SU-DHL-6 (cell line): ENCODE measurements around the gene ZWILCH.

Source experiments
- H2AFZ ChIP-seq: fragments of 200-600 bp; sonication (generic); 2 replicates; pipeline ENCODE4 v1.6.1; 2014; ENCODE audit warnings: low read depth, mild to moderate bottlenecking, moderate library complexity, mixed read lengths, antibody characterized with exemption, low read length; ENCODE audit not compliant: severe bottlenecking
- H3F3A ChIP-seq: fragments of 200-600 bp; shearing (Covaris generic); 2 replicates; pipeline ENCODE4 v1.6.0; 2016; ENCODE audit warnings: antibody characterized with exemption, mild to moderate bottlenecking; ENCODE audit not compliant: insufficient read depth
- H3K27ac ChIP-seq: fragments of 200-600 bp; sonication (generic); 2 replicates; pipeline ENCODE4 v1.5.1; 2016; ENCODE audit warnings: low read depth, mild to moderate bottlenecking, low read length, moderate library complexity, mixed read lengths
- H3K27me3 ChIP-seq: fragments of 200-600 bp; sonication (generic), shearing (Covaris generic); 2 replicates; pipeline ENCODE4 v1.6.0; 2014; ENCODE audit warnings: mild to moderate bottlenecking, low read length
- H3K36me3 ChIP-seq: fragments of 200-600 bp; sonication (generic); 2 replicates; pipeline ENCODE4 v1.6.1; 2014; ENCODE audit warnings: mild to moderate bottlenecking, low read length, mixed read lengths
- H3K4me2 ChIP-seq: fragments of 300-600, 200-600 bp; shearing (Covaris generic), sonication (generic); 2 replicates; pipeline ENCODE4 v1.6.0; 2014; ENCODE audit warnings: low read length, low read depth, mild to moderate bottlenecking; ENCODE audit not compliant: poor library complexity, severe bottlenecking
- H3K4me3 ChIP-seq: fragments of 200-600 bp; sonication (generic); 2 replicates; pipeline ENCODE4 v1.5.1; 2014; ENCODE audit warnings: antibody characterized with exemption, low read length, mild to moderate bottlenecking, mixed read lengths; ENCODE audit not compliant: insufficient read depth, poor library complexity, severe bottlenecking
- H3K79me2 ChIP-seq: fragments of 200-600 bp; sonication (generic); 2 replicates; pipeline ENCODE4 v1.6.1; 2014; ENCODE audit warnings: mild to moderate bottlenecking, low read length, moderate library complexity; ENCODE audit not compliant: insufficient read depth
- H3K9ac ChIP-seq: fragments of 200-600 bp; sonication (generic); 2 replicates; pipeline ENCODE4 v1.7.0; 2014; ENCODE audit warnings: mild to moderate bottlenecking, low read length
- H3K9me2 ChIP-seq: fragments of 200-600 bp; sonication (generic); replicated peaks from 2 replicates; pipeline ENCODE4 v1.6.1; 2014; ENCODE audit warnings: low read length; ENCODE audit not compliant: insufficient read depth
- H3K9me3 ChIP-seq: fragments of 200-600 bp; sonication (generic); 2 replicates; pipeline ENCODE4 v1.6.1; 2014; ENCODE audit warnings: low read length, mixed read lengths; ENCODE audit not compliant: insufficient read depth
- H4K20me1 ChIP-seq: fragments of 200-600 bp; sonication (generic); 2 replicates; pipeline ENCODE4 v1.6.1; 2014; ENCODE audit warnings: low read depth, mild to moderate bottlenecking, antibody characterized with exemption, low read length, moderate library complexity, mixed read lengths
- CTCF ChIP-seq: fragments of 200-600 bp; sonication (generic); IDR thresholded peaks from one replicate; pipeline ENCODE4 v1.5.1; 2017; ENCODE audit warnings: antibody characterized with exemption, mild to moderate bottlenecking, low read length, moderate library complexity; ENCODE audit not compliant: insufficient read depth, poor library complexity, severe bottlenecking
- EZH2phosphoT487 ChIP-seq: fragments of 200-600 bp; sonication (generic), shearing (Covaris generic); conservative IDR thresholded peaks from 2 replicates; pipeline ENCODE4 v1.6.1; 2018; ENCODE audit warnings: mild to moderate bottlenecking, antibody characterized with exemption, low read length, moderate library complexity, mixed read lengths

The ZWILCH gene

GRCh38 chr15:66560856-66561525 lies 55.9 kb downstream of the ZWILCH start:
- no peak for TF ChIP-seq CTCF
- no peak for TF ChIP-seq EZH2phosphoT487
- Histone ChIP-seq H3K27ac (no peak overlapping the region), H3K9me2 (no peaks in the 10 kb centered on the region)

GRCh38 chr15:66563126-66563525 lies 58.0 kb downstream of the ZWILCH start:
- Histone ChIP-seq H2AFZ (no peak overlapping the region), H3K9me2 (no peaks in the 10 kb centered on the region), H3K9ac (no peak overlapping the region), H3K79me2 (no peaks in the 10 kb centered on the region), H4K20me1 (no peaks in the 10 kb centered on the region), H3K4me3 (no peak overlapping the region), H3K36me3 (no peaks in the 10 kb centered on the region), H3K27ac (no peak overlapping the region), H3K9me3 (no peaks in the 10 kb centered on the region), H3K27me3 (no peaks in the 10 kb centered on the region), H3F3A (no peaks in the 10 kb centered on the region), H3K4me2 (no peak overlapping the region)
- TF ChIP-seq EZH2phosphoT487 (no peak), CTCF (no peak)

More at GRCh38 chr15:66560856-66561525, 55.9 kb downstream of the ZWILCH start:
- H3F3A ChIP-seq, result no peaks in the 10 kb centered on the region
- no peaks in the 10 kb centered on the region for H3K79me2 ChIP-seq
- H3K36me3 ChIP-seq, result no peaks in the 10 kb centered on the region
- no peak overlapping the region for H2AFZ ChIP-seq
- H3K4me3 ChIP-seq, result no peak overlapping the region
- no peaks in the 10 kb centered on the region for H3K27me3 ChIP-seq
- H3K4me2 ChIP-seq, result no peak overlapping the region
- H4K20me1 ChIP-seq, result no peaks in the 10 kb centered on the region
- H3K9me3 ChIP-seq, result no peaks in the 10 kb centered on the region
- no peak overlapping the region for H3K9ac ChIP-seq

GRCh38 chr15:66563566-66564110 lies 58.5 kb downstream of the ZWILCH start:
- Histone ChIP-seq H3F3A (no peaks in the 10 kb centered on the region), H3K27me3 (no peaks in the 10 kb centered on the region), H3K27ac (no peak overlapping the region), H2AFZ (no peak overlapping the region), H3K4me3 (no peak overlapping the region), H3K36me3 (no peaks in the 10 kb centered on the region), H3K79me2 (no peaks in the 10 kb centered on the region), H3K9me2 (no peaks in the 10 kb centered on the region), H3K9me3 (no peaks in the 10 kb centered on the region), H3K4me2 (no peak overlapping the region), H4K20me1 (no peaks in the 10 kb centered on the region), H3K9ac (no peak overlapping the region)
- TF ChIP-seq CTCF (no peak), EZH2phosphoT487 (no peak)
